Panc1 (cell line): Measurements from ENCODE around the gene NINJ2. TPM values are rescaled to one million over a fixed set of nuclear protein-coding genes. Genes with fewer than 3 reads are reported as not detected.

ENCODE experiments used
- ATAC-seq: fragments of 200-7000 bp; cut with Tn5 transposase; 2 replicates; pipeline ENCODE4 v1.9.1; 2020; ENCODE audit warnings: mild to moderate bottlenecking, moderate library complexity
- BruUV-seq: library from RNA; stranded (reverse); fragments of 400-500 nt; replicated peaks from 2 replicates; lab custom pipeline; 2021; lab: Mats Ljungman, UMichigan
- CTCF ChIA-PET: fragments of 300-600 bp; sonication (Branson Sonifier 250); formaldehyde crosslinking; loops from one replicate; lab custom pipeline; 2022; ENCODE audit warnings: antibody characterized with exemption; lab: Charles Lee
- POLR2A ChIA-PET: fragments of 300-600 bp; sonication (Branson Sonifier 250); formaldehyde crosslinking; loops from one replicate; lab custom pipeline; 2022; ENCODE audit warnings: antibody characterized with exemption; lab: Charles Lee
- DNase-seq: peaks from one replicate; pipeline ENCODE4 v3.0.0-alpha.2; 2010; ENCODE audit warnings: low read depth, low spot score
- H3K27ac ChIP-seq: 2 replicates; pipeline ENCODE4 v1.5.1; 2011; ENCODE audit warnings: mild to moderate bottlenecking, low read length, inconsistent platforms
- H3K27me3 ChIP-seq: fragments of 200-500 bp; sonication (Bioruptor generic); 2 replicates; pipeline ENCODE4 v1.6.0; 2014; ENCODE audit warnings: low read length, inconsistent platforms; ENCODE audit not compliant: control insufficient read depth, insufficient read depth
- H3K36me3 ChIP-seq: fragments of 200-500 bp; sonication (Bioruptor generic); 2 replicates; pipeline ENCODE4 v1.5.1; 2014; ENCODE audit warnings: inconsistent platforms, mild to moderate bottlenecking, low read length, moderate library complexity; ENCODE audit not compliant: control insufficient read depth, insufficient read depth
- H3K4me1 ChIP-seq: 2 replicates; pipeline ENCODE4 v1.5.1; 2011; ENCODE audit warnings: inconsistent platforms, mild to moderate bottlenecking, low read length, moderate library complexity; ENCODE audit not compliant: control insufficient read depth, insufficient read depth
- H3K4me3 ChIP-seq, 2 experiments: 2 replicates each; pipeline ENCODE4 v1.5.1; 2011 to 2012; ENCODE audit warnings: low read depth in 2 of 2, low read length in 2 of 2, mild to moderate bottlenecking in 2 of 2, inconsistent platforms in 1 of 2, moderate library complexity in 1 of 2
- H3K9me3 ChIP-seq: fragments of 200-500 bp; sonication (Bioruptor generic); 2 replicates; pipeline ENCODE4 v1.5.1; 2014; ENCODE audit warnings: low read depth, mild to moderate bottlenecking, inconsistent platforms, low read length, moderate library complexity; ENCODE audit not compliant: control insufficient read depth, insufficient read depth
- POLR2AphosphoS5 ChIP-seq: IDR thresholded peaks from 2 replicates; pipeline ENCODE4 v1.6.1; 2012; ENCODE audit warnings: mild to moderate bottlenecking, low read depth, low read length, moderate library complexity
- REST ChIP-seq, 2 experiments: IDR thresholded peaks; 2 replicates each; pipeline ENCODE4 v1.6.1; 2011 to 2012; ENCODE audit warnings: low read depth in 2 of 2, control low read depth in 1 of 2, low read length in 1 of 2, mild to moderate bottlenecking in 1 of 2, moderate library complexity in 1 of 2; ENCODE audit not compliant: insufficient read depth in 1 of 2
- SIN3A ChIP-seq: IDR thresholded peaks from 2 replicates; pipeline ENCODE4 v1.6.1; 2012; ENCODE audit warnings: low read depth, mild to moderate bottlenecking, low read length, moderate library complexity, borderline replicate concordance; ENCODE audit not compliant: insufficient read depth
- TCF7L2 ChIP-seq: IDR thresholded peaks from 2 replicates; pipeline ENCODE4 v1.6.1; 2011; ENCODE audit warnings: mild to moderate bottlenecking, low read depth, low read length, inconsistent platforms
- in situ Hi-C: cut with HindIII; loops from 2 replicates; pipeline ENCODE4 v1.10.0; 2016; ENCODE audit warnings: low sequenced_read_pairs, low pct_unique_long_range_greater_than_20kb
- intact Hi-C: fragments of 100-400 bp; cut with micrococcal nuclease; formaldehyde crosslinking; loops from one replicate; pipeline ENCODE4 v1.10.0; 2022; ENCODE audit not compliant: unreplicated experiment
- total RNA-seq: library from RNA; stranded (reverse); gene quantifications from one replicate; pipeline ENCODE4 v1.2.1, GENCODE V29; 2021; ENCODE audit not compliant: unreplicated experiment
- TF ChIP-seq, protein P1 (sequence below): fragments of 450-650 bp; IDR thresholded peaks from 2 replicates; pipeline ENCODE4 v1.5.1; 2017; ENCODE audit warnings: mild to moderate bottlenecking

The NINJ2 gene
- total RNA-seq, 1 experiment from 2014 or later, result 1.9 TPM

DNA sequence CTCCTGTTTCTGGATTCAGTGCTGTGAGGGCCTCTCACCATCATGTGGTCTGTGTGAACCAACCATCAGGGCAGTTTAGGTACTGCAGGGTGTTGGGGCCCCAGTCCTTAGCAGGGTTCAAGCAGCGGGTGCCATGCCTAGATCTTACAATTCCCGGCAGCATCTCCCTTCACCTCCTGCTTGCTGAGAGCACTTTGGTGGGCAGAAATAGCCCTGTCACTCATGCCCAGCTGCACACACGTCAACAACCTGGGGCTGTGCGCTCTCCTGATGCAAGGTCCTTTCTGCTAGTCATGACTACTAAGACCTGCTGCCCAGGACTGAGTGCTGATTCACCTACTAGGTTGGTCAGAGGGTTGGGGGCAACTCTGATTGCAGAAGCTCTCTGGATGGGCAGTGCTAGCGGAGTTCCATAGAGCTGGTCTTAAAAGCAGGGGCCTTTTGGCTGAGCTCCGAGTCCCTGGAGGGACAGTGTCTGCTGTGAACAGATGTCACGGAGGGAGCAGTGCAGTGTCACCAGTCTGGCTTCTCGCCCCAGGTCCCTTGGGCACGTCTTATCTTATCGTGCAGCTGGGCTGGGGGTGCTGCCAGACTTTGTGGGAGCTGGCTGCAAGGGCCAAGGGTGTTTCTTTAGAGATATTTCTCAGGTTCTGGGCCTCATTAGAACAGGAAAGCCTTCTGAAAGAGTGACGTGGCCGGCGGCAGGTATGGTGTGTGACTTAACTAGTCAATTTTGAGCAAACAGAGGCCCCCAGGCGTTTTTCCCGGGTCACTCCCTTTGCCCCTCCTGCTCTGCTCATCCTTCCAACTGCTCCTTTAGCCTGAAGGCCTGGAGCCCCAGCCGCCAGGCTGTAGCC, 71.8 kb downstream of the NINJ2 start:
- peak overlapping the region; percentile 46 for H3K27ac ChIP-seq
- intact Hi-C loops (no loop called here), in situ Hi-C loops (no loop called here)
- ChIA-PET POLR2A (no interaction called here), CTCF (no interaction called here)
- H3K27me3 ChIP-seq, result no peaks in the 10 kb centered on the region
- peaks cover 6% of the 10 kb centered on the region for H3K4me1 ChIP-seq
- no TSS peak for BruUV-seq
- no peak overlapping the region for H3K4me3 ChIP-seq
- TF ChIP-seq SIN3A, result no peak
- no peak for TF ChIP-seq TCF7L2
- TF ChIP-seq POLR2AphosphoS5, result no peak
- TF ChIP-seq, protein P1, sequence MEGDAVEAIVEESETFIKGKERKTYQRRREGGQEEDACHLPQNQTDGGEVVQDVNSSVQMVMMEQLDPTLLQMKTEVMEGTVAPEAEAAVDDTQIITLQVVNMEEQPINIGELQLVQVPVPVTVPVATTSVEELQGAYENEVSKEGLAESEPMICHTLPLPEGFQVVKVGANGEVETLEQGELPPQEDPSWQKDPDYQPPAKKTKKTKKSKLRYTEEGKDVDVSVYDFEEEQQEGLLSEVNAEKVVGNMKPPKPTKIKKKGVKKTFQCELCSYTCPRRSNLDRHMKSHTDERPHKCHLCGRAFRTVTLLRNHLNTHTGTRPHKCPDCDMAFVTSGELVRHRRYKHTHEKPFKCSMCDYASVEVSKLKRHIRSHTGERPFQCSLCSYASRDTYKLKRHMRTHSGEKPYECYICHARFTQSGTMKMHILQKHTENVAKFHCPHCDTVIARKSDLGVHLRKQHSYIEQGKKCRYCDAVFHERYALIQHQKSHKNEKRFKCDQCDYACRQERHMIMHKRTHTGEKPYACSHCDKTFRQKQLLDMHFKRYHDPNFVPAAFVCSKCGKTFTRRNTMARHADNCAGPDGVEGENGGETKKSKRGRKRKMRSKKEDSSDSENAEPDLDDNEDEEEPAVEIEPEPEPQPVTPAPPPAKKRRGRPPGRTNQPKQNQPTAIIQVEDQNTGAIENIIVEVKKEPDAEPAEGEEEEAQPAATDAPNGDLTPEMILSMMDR, result no peak
- no peak for TF ChIP-seq REST (IDR thresholded peaks at IDR 0.05; ENCODE audit: insufficient read depth in 1 of 2, low read depth in 2 of 2, low read length in 1 of 2)
- H3K36me3 ChIP-seq, result no peaks in the 10 kb centered on the region
- H3K9me3 ChIP-seq, result no peaks in the 10 kb centered on the region
- ATAC-seq, result peak; percentile 73
- DNase-seq, result no peak

- intact Hi-C loops (no loop called here), in situ Hi-C loops (no loop called here)
- Histone ChIP-seq H3K36me3 (no peaks in the 10 kb centered on the region), H3K4me1 (peaks cover 6% of the 10 kb centered on the region), H3K27me3 (no peaks in the 10 kb centered on the region), H3K4me3 (no peak overlapping the region), H3K27ac (peak overlapping the region; percentile 21; the same call in 1 of the 2 replicates), H3K9me3 (no peaks in the 10 kb centered on the region)
- TF ChIP-seq POLR2AphosphoS5 (no peak), SIN3A (no peak), TCF7L2 (no peak), REST (IDR thresholded peaks at IDR 0.05; ENCODE audit: insufficient read depth in 1 of 2, low read depth in 2 of 2, low read length in 1 of 2) (no peak)
- TF ChIP-seq, protein P1, result no peak
- no peak for ATAC-seq
- ChIA-PET CTCF (no interaction called here), POLR2A (no interaction called here)
- no peak for DNase-seq
- no TSS peak for BruUV-seq
These were observed 73.0 kb downstream of the NINJ2 start for GRCh38 chr12:590206-590750.
